Hepatic stellate cell (primary cell): ENCODE data around the gene TBPL2.
A peak's percentile ranks its signal among the peaks of the same experiment; 100 is the strongest.
"Not testable (repeated sequence)": the region's sequence is repeated elsewhere in the genome, so short reads cannot be mapped to it uniquely, and the experiment has no call there.

Experiments
- DNase-seq: peaks from one replicate; pipeline ENCODE4 v3.0.0; 2011; ENCODE audit warnings: low spot score

TBPL2 gene

DNA sequence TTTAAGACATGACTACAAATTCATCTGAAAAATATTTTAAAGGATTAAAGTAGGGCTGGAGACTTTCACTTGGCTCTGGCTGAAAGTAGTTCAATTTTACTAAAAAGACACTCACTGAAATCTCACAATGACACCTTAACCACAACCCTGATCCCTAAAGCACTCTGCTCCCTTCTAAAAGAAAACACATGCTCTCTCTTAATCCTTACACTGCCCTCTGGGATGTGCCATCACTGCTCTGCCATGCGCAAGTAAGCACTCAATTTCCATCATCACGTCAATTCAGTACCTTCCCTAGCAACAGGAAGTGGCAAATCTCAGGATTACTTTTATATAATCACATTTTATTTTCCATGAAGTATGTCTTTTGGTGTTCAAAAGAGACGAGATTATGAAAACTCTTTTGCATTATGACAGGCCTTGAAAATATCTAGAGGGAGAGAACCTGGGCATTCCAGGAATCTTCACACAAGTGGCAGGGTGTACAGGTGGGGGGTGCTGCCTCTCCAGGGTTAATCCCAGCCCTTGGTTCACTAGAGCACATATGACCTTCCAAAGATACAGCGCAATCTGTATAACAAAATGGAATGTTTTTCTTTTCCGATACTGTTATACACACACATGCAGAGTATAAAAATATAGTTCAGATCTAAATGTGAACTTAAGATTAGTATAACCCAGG lies 36.1 kb downstream of the TBPL2 start:
- DNase-seq = no peak

DNA sequence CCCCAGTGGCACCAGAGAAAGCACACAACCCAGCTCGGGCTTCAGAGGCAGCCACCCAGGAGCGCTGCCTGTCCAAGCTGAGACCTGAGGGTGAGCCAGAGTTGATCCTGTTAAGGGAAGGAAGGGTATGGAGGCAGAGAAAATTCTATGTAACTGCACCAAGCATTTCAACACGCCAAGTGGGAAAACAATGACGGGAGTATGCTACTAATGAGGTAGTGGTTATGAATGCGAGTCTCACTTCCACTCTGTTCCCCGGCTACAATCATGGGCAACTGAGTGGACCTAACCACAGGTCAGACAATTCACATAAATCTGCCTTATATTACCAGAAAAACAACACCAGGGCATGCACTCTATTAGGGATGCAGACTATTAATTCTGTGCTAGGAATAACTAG lies 38.7 kb downstream of the TBPL2 start:
- no peak for DNase-seq

DNA sequence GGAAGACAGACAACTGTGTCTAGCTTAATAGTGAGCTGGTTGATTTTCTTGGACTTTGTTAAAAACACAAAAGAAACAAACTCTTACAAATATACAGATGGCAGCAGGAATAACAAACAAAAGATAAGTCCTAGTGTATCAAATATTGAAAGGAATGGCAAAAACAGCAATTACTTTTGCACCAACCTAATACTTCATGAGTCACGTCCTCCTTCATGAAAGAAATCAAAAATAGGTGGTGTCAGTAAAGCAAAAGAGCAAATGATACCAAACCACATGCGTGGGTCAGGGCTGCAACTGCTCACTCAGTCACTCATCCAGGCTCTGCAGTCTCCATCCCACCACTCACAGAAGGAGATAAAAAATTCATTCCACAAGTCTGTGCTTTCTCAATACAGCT lies 40.6 kb downstream of the TBPL2 start:
- DNase-seq = no peak

DNA sequence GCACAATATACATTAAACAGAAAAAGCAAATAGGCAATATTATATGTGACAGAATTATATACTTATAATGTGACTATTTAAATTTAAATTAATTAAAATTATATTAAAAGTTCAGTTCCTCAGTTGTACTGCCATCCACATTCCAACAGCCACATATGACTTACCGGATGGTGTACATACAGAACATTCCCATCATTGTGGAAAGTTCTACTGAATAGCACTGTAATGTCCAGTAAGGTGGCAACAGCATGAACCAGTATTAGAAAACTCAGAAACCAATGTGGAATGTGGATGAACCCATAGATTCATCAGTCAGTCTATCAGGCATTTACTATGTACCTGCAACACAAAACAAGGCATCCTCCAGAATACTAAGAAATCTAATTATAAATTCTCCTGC lies 41.2 kb downstream of the TBPL2 start:
- DNase-seq = no peak

DNA sequence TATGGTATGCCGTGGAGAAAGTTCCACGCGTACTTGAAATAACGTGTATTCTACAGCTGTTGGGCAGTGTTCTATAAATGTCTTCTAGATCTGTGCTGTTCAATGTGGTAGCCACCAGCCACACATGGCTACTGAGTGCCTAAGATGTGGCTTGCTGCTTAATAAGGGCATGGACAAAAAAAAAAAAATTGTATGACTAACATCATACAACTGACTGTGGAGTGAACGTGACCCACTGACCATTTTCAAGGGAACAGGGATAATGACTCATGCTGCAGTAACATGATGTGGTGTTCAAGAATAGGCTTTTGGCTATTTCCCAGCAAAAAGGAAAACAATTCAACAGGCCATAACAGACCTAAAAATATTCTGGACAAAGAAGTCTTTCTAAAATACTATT lies 41.7 kb downstream of the TBPL2 start:
- DNase-seq = peak; percentile 82

DNA sequence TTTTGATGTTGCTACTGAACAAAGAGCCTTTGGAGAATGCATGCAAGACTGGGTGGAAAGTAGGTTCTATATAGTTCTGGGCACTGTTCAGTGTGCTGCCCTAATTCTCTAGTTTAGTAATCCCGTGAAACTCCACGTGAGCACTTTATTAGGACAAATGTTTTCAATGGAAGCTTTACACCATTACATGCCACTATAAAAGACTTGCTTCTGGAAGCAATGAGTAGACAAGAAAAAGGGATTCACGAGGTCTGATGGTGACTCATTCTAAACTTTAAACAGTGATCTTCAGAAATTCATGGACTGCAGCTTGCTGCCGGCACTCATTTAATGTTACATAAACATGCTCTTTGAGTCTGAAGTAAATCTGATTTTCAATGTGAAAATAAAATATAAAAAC lies 51.1 kb downstream of the TBPL2 start:
- peak; percentile 35 for DNase-seq

DNA sequence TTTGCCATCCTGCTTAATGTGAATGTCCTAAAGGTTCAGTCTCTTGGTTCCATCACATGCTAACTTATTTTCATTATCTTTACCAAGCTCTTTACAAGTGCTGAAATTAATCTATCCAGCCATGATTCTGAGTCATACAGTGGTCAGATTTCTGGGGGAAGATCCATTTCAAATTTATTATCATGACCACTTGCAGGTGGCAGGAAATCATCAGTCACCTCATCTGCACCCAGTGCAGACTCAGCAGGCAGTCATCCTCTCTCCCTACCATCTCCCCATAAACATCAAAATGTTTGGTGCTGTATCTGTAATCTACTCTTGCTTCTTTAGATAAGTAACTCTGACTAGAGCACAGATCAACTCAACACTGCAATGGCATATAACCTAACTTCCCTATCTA lies 52.3 kb downstream of the TBPL2 start:
- no peak for DNase-seq

DNA sequence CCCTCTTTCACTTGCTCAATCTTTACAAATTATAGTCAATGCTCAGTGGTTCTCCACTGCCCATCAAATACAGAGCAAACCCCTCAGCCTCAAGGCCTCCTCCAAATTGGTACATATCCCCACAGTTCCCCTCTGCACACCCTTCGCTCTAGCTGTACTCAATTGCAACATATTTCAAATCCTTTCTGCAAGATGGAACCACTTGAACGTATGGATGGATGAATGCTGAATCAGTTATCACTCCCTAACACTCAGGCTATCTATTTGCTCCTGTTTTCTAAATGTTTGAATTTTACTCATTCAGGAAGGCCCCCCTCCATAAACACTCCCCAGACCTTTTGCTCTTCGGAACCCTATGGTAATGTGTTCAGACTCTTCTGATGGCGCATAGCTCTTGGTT lies 53.3 kb downstream of the TBPL2 start:
- DNase-seq = no peak

DNA sequence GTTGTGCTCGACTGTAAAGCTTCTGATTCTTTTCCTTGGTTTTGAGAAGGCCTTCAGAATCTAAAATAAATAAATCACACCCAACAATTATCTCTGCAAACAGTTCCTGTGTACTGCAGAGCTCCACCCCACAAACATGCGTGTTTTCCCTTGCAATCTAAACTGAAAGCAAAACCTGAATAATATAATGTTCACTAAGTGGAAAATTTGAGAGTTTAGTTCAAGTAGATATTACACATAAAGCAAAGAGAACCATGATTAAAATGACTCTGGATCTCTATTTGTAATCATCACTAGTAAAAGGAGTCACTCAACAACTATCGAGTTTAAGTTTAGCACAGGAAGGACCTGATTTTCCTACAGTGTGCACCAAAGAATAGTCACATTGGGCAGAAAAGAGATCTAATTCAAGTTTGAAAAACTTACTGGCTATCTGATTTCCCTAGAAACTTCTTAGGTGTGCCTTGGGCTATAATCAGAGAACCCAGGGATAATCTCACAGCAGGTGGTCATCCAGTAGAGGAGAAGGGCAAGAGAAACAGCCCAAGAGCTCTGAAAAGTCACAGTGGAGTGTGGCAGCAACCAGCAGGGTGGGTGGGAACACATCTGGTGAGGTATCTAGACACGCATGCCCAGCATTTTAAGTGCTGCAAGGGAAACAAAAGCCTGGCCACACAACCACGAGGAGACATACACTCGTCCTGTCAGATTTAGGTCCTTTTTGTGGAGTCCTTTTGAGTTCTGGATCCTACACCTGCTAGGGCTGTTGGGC lies 54.2 kb downstream of the TBPL2 start:
- DNase-seq = no peak

DNA sequence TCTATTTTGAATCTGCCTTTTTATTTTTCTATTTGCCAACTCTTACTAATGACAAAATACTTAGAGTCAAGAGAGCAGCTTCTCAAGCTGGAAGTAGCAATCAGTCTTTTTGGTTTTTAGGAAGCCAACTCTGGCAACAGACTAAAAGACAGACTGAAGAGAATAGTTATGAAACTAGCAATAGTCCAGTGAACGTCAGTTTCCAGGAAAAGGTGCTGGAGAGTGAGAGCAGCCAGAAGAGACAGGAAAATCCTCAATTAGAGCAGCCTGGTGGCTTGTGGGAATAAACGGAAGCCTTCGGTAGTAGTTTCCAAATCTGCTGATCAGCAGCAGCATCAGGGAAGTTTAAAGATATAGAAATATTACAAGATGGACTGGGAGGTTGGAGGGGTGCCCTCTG lies 55.9 kb downstream of the TBPL2 start:
- DNase-seq = no peak

DNA sequence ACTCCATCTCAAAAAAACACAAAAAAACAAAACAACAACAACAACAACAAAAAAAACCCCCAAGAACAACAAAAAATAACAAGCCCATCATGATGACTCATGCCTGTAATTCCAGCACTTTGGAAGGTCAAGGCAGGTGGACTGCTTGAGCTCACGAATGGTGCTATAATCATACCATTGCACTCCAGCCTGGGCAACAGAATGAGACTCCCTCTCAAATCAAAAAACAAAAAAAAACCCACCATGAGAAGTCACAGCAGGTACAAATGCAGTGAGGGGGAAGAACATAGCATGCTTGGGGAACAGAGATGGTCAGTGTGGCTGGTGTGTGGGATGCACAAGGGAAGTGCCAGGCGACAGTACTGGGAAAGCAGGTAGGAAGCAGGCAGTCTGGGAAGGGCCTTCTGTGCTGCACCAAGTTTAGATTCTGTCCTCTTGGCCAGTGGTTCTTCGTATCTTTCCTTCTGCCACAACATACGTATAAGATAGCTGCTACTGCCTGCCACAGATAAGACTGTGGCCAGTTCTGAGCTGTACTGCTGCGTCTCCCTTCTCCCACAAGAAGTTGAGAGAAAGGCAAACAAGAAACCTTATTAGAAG lies 56.8 kb downstream of the TBPL2 start:
- no peak for DNase-seq

DNA sequence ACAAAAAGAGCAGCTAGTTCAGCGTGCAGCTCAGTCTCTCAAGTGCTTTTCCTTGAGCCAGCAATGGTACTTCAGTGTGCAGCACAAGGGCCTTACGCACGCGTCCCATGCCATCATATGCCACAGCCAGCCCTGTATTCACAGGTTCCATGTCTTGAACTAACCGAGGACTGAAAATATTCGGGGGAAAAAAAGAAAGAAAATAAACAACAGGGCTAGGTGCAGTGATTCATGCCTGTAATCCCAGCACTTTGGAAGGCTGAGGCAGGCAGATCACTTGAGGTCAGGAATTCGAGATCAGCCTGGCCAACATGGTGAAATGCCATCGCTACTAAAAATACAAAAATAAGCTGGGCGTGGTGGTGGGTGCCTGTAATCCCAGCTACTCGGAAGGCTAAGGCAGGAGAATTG lies 57.4 kb downstream of the TBPL2 start:
- DNase-seq = not testable (repeated sequence)

DNA sequence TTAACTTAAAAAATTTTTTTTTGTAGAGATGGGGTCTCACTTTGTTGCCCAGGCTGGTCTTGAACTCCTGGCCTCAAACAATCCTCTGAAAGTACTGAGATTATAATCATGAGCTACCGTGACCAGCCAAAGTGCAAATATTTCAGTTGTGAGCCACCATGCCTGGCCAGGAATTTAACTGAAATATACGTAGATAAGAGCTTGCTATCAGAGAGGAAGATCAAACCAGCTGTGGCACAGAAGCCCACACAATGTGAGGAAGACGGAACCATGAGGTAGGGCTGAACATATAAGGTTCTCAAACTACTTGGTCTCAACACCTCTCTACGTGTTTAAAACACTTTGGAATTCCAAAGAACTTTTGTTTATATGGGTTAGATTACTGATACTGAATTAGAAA lies 57.9 kb downstream of the TBPL2 start:
- no peak for DNase-seq

DNA sequence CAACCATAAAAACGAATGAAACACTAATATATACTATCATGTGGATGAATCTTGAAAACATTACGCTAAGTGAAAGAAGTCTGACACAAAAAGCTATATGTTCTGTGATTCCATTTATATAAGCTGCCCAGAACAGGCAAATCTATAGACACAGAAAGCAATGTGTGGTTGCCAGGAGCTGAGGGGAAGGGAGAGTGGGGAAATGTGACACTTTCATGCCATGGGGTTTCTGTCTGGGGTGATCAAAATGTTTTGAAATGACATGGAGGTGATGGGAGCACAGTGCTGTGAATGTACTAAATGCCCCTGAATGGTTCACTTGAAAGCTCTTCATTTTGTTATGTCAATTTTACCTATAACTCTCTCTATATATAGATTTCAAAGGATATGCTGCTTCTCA lies 58.9 kb downstream of the TBPL2 start:
- no peak for DNase-seq

DNA sequence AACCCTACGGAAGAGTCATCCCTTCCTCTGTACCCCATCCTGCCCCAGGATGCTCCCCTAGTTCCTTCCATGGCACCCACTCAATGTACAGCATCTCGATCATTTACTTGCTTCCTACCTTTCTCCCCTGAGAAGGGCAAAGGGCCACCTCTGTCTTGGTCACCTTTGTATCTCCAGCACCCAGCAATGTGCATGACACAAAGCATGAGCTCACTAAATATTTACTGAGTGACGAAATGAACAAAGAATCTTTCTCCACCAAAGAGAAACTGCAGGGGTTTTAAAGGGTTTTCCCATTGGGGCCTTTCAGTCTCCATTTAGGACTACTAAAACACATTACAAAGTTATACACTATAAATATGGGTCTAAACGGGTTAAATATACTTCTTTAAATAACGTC lies 59.4 kb downstream of the TBPL2 start:
- no peak for DNase-seq

DNA sequence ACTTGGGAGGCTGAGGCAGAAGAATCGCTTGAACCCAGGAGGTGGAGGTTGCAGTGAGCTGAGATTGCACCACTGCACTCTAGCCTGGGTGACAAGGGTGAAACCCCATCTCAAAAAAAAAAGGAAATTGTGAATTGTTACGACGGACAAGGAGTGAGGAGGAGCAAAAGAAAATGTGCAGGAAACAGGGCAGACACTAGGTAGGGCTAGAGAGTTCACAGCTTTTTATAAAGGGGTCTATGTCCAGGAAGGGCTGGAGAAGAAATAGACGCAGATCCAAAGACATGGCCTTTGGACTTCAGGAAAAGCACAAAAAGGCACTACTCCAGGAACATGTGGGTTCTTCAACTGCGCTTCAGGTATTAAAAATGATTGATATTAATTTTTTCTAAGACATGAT lies 63.2 kb downstream of the TBPL2 start:
- DNase-seq = no peak

DNA sequence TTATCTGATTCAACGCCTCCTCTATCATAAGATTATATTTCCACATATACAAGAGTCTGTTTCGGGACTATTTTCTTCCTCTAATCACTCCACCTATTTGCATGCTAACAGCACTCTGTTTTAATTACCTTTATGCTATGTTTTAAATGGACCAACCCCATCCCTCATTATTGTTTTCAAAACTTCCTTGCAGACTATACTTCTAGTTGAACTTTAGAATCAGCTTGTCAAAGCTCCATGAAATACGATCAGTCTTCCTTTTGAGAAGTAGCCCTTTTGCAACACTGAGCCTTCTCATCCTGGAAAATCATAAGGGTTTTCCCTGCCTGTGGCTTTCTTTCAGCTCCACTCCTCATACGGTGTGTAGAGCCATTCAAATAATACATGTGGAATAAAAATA lies 65.6 kb downstream of the TBPL2 start:
- no peak for DNase-seq

DNA sequence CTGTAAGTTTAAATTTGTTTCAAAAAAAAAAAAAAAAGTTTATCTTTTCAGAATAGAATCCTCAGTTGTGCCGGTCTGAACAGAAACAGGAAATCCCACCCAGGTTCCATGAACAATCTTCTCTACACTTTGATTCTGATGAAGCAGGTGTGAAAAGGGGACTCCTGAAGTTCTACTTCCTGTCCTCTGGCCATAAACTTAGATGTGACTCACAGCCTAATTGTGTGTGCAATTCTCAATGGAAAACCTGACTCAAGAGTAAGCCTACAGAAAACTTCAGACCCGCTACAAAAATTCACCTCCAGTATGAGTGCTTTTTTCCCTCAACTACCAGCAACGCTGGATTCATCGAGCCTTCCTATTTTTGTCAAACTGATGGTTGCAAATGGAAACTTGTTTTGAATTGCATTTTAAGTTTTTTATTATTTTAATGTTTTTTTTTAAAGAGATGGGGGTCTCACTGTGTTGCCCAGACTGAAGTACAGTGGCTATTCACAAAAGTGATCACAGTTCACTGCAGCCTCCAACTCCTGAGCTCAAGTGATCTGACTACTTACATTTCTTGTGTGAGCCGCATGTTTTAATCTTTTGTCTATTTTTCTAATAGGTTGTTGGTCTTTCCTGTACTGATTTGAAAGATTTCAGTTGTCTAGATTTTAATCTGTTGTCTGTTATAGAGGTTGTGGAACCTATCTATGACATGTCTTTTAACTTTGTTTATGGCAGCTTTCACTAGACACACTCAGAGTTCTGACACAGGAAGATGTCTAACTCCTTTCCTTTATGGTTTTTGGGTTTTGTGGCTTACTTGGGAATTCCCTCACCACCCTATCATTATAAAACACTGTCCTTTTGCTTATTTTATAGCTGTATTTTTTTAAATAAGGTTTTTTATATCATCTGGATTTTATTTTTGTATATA lies 66.4 kb downstream of the TBPL2 start:
- no peak for DNase-seq

DNA sequence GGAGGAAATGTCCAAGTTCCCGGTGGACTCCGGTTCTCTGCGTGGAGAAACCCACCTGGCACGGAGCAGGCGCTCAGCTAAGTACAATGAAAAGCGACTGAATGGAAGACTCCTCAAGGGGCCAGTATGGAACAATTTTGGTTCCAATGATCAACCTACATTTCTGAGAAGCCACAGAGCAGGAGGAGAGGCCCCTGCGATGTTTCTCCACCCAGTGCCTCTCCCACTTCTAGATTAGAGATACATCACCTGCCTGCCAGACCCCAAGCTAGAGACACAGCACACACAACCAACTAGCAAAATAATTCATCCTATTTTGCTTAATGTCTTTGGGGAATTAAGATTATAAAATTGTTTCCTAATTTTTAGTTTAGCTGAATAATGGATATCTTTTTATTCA lies 67.6 kb downstream of the TBPL2 start:
- no peak for DNase-seq

DNA sequence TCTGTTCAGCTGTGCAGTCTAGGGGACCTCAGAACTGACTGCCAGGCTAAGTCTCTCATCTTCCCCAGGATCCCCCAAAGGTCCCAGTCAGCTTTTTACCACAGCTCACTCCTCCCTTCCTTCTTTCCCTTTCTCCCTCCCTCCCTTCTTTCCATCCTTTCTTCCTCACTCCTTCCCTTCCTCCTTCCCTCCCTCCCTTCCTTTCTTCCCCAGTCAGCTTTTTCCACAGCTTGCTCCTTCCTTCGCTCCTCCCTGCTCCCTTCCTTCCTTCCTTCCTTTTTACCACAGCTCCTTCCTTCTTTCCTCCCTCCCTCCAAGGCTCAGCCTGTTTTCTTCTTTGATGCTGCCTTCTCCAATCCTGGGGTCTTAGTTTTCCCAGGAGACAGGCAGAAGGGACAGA lies 68.0 kb downstream of the TBPL2 start:
- no peak for DNase-seq

DNA sequence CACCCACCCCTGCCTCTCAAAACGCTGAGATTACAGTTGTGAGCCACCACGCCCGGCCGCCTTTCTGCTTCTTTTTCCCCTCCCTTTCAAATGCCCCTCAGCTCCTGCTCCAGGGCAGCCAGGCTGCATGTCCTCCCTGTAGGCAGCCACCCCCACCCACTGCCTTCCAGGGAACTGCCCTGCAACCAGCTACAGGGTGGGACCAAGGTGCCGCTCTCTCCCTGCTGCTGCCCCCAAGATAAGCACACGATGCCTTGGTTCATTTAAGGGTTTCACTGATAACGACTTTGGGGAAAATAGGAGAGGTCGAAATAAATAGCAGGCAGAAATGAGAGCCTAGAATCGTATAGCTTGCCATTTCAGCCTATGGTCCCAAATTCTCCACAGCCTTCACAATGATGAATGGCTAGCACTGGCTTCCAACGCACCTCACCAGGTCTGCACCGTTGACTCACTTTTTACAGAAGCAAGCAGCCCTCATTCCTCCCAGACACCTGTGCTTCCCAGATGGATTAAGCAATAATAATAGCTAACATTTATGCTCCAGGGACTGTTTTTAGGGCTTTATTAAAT lies 69.4 kb downstream of the TBPL2 start:
- DNase-seq = no peak

DNA sequence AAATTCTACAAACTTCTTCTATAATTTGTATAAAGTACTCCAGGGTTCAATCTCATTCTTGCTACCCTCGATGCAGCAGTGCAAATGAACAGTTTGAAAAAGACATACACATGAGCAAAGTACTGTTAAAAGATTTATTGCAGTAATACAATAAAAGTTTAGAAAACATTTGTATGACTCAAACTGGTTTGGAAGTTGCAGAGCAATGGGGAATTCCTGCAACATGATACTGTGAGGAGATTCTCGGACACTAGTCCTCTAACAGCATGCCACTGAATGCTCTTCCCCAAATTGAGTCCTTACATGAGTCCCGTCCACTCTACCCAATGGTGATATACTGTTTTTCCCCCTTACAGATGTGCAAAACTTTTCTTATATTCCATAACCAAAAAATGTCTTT lies 74.1 kb downstream of the TBPL2 start:
- DNase-seq = no peak
